GM19193 (cell line): ENCODE results near the gene SLC6A6.

Experiments
- POLR2A ChIP-seq: IDR thresholded peaks from 4 replicates; pipeline ENCODE4 v1.6.1; 2011; ENCODE audit not compliant: insufficient read depth, insufficient read length; ENCODE audit errors: extremely low read depth

The SLC6A6 gene

DNA sequence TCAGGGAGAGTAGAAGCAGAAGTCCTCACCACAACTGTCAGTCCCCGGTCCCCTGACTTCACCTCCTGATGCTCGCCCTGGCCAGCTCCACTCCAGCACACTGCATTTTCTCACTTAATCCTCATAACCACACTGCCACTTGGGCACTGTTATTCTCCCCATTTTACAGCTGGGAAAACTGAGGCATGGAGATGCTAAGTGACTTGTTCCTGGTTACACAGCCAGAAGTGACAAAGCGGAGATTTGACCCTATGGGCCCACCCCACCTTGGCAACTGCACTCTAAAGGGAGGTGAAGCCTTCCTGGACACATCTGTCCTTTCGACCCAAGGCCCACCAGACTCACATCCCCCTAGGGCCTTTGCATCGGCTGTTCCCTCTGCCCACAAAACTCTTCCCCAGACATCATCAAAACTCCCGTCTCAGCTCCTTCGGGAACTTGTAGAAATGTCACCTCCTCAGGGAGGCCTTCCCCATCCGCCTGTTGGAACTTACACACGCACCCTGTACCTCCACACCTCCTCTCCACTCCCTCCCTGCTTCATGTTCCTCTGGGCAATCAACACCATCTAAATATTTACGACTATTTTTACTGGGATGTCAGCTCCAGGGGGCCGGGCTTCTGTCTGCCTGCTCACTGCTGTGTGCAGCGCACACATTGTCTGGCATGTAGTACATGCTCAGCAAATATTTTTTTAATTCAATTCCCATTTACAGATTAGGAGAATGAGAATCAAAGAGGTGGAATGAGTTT lies 134.6 kb downstream of the SLC6A6 start:
- no peak for TF ChIP-seq POLR2A

DNA sequence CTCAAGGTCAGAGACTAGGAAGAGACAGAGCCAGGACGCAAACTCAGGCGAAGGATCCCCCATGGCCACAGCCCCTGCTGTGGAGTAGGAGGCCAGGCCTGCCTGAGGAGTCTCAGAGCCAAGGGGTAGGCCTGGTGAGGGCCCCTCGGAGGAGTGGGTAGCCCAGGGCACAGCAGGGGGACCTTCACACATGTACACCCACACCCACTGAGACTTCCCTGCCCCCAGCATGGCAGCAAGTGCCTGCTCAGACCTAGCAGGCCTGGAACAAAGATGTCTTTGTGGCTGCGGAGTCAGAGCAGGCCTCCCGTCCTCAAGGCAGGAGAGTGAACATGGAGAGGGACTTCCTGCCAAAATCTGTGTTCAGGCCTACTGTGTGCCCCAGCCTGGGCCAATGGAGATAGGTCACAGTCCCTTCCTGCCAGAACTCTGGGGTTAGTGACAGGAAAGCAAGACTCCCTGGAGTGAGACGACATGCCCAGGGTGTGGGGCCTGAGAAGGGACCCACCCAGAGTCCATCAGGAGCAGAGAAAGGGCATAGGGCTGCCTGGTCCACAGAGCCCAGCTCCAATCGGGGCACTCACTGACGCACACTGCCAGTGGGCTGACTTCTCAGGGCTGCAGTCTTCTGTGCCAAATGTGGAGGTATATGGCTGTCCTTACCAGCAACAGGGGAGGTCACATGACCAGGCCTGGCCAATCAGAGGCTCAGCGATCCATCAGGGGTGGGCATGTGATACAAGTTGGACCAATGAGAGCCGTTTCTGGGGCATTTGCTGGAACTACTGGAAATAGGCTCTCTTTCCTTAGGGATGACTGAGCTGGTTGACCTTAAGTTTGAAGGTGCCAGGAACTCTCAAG lies 135.4 kb downstream of the SLC6A6 start:
- TF ChIP-seq POLR2A: no peak

DNA sequence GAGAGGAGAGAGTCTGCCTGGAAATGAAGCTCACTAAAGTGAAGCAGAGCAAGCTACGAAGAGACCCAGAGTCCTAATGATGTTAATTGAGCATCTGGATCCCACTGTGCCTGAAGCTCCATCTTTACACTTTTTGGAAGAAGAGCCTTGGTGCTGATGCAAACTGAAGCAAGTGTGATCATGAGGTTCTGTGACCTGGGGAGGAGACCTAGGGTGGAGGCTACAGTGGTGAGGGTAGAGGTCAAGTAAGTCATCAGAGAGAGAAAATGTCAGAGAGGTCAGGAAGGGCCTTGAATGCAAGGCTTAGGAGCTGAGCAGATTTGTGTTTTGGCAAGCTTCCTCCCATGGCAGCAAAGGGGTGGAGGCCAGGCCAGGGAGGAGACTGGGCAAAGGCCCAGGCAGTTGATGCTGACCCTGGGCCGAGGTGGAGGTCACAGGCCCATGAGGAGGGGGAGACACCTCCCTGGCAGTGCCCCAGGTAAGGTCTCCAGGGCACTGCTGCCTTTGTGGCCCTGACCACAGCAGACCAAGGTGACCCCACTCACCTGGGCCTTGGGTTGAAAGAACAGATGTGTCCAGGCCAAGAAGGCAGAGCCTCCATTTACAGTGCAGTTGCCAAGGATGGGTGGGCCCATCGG lies 136.2 kb downstream of the SLC6A6 start:
- TF ChIP-seq POLR2A: no peak
